ENCODE data around the gene ATAD3A.
"Not testable (repeated sequence)": the region's sequence is repeated elsewhere in the genome, so short reads cannot be mapped to it uniquely, and the experiment has no call there.

Gene ATAD3A

DNA sequence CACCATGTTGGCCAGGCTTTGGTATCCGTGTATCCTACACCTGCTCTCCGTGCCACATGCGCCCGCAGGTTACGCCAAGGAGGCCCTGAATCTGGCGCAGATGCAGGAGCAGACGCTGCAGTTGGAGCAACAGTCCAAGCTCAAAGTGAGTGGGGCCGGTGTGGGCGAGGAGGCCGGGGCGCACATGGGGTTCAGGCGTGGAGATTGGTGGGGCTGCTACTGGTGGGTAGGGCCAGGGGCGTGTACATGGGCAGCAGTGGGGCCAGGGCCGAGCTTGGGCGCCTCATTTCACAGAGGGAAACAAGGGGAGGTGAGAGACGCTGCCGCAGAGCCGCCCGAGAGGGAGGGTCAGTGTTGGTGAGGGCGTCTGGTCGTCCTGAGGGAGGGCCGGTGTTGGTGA, 34.8 kb upstream of the ATAD3A start:
- no peaks in the 10 kb centered on the region for H3K4me1 ChIP-seq (ENCODE audit: insufficient read depth, insufficient read length)
- DNase-seq (ENCODE audit: low read depth, low spot score), result no peak
- H3K36me3 ChIP-seq (ENCODE audit: insufficient read depth, insufficient read length, low read length), result peaks cover 39% of the 10 kb centered on the region
- no peaks in the 10 kb centered on the region for H3K27me3 ChIP-seq (ENCODE audit: insufficient read depth, insufficient read length)
- H3K9ac ChIP-seq (ENCODE audit: insufficient read length, low read depth), result no peak overlapping the region
- TF ChIP-seq SUZ12 (IDR thresholded peaks at IDR 0.05; ENCODE audit: extremely low read depth, insufficient read depth, insufficient read length) (no peak), YY1 (IDR thresholded peaks at IDR 0.05; ENCODE audit: insufficient read depth, insufficient read length) (no peak), ZNF274 (IDR thresholded peaks at IDR 0.05; ENCODE audit: low read depth, low read length) (no peak)
- H3K9me3 ChIP-seq (ENCODE audit: insufficient read depth, low read length), result no peaks in the 10 kb centered on the region
- H3K4me3 ChIP-seq (ENCODE audit: insufficient read length, low read depth), result no peak overlapping the region

DNA sequence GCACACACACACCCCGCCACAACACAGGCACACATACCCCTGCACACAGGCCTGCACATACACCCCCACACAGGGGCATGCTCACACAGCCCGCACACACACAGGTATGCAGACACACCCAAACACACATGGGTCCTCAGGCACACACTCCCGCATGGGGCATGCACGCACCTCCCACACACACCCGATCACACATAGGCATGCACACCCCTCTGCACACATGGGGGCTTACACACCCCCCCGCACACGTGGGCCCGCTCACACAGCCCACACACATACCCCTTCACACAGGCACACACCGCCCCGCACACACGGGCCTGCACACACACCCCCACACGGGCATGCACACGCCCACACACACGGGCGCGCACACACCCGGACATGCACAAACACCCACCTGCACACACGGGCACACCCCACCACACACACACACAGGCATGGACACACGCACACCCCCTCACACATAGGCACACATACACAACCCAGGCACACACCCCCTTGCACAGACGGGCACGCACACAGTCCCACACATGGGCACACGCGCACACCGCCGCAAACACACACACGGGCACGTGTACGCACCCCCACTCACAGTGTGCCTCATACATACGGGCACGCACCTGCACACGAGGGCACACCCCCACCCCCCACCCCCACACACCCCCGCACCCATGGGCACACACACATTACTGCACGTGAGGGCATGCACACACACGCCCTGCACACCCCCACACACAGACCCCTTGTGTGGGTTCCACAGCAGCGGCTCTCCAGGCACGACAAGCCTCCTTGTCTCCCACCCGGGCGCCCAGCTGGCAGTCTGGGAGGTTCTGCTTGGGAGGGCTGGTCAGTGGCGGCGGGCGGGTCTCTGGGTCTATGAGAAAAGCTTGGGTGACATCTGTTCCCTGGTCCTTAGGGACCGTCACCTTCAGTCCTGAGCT, 32.1 kb upstream of the ATAD3A start:
- H3K36me3 ChIP-seq (ENCODE audit: insufficient read depth, insufficient read length, low read length), result peaks cover 53% of the 10 kb centered on the region
- no peaks in the 10 kb centered on the region for H3K4me1 ChIP-seq (ENCODE audit: insufficient read depth, insufficient read length)
- TF ChIP-seq ZNF274 (IDR thresholded peaks at IDR 0.05; ENCODE audit: low read depth, low read length), result no peak
- no peak for TF ChIP-seq SUZ12 (IDR thresholded peaks at IDR 0.05; ENCODE audit: extremely low read depth, insufficient read depth, insufficient read length)
- TF ChIP-seq YY1 (IDR thresholded peaks at IDR 0.05; ENCODE audit: insufficient read depth, insufficient read length), result no peak
- DNase-seq (ENCODE audit: low read depth, low spot score), result no peak
- H3K9me3 ChIP-seq (ENCODE audit: insufficient read depth, low read length), result no peaks in the 10 kb centered on the region
- H3K27me3 ChIP-seq (ENCODE audit: insufficient read depth, insufficient read length), result no peaks in the 10 kb centered on the region
- H3K4me3 ChIP-seq (ENCODE audit: insufficient read length, low read depth), result no peak overlapping the region
- H3K9ac ChIP-seq (ENCODE audit: insufficient read length, low read depth), result no peak overlapping the region

DNA sequence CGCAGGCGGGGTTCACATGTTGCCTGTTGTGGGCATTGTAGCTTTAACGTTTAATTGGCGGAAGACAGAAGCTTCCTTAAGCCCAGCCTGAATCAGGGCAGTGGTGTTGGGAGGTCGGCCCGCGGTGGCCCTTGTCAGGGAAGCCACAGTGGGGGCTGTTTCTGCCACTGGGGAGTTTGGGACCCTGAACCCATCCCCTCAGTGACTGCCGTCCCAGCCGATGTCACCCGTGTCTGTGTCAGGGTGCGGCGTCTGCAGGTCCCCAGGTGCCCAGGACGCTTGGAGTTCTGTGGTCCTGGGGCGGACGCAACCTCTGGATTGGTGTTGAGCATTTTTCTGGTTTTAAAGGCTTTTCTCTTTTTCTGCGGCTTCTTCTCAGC, 31.5 kb upstream of the ATAD3A start:
- not testable (repeated sequence) for DNase-seq (ENCODE audit: low read depth, low spot score); H3K4me1 ChIP-seq (ENCODE audit: insufficient read depth, insufficient read length); H3K9me3 ChIP-seq (ENCODE audit: insufficient read depth, low read length); H3K9ac ChIP-seq (ENCODE audit: insufficient read length, low read depth); H3K27me3 ChIP-seq (ENCODE audit: insufficient read depth, insufficient read length); H3K4me3 ChIP-seq (ENCODE audit: insufficient read length, low read depth)
- H3K36me3 ChIP-seq (ENCODE audit: insufficient read depth, insufficient read length, low read length), result peaks cover 57% of the 10 kb centered on the region

DNA sequence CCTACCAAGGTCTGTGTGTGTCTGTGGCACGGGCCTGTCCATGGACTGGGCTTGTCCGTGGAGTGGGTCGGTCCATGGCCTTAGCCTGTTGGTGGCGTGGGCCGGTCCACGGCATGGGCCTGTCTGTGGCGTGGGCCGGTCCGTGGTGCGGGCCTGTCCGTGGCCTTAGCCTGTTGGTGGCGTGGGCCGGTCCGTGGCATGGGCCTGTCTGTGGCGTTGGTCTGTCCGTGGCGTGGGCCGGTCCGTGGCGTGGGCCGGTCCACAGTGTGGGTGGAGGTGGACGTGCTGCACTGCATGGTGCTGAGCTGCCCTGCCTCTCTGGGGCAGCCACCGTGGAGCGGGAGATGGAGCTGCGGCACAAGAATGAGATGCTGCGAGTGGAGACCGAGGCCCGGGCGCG, 30.2 kb upstream of the ATAD3A start:
- H3K36me3 ChIP-seq (ENCODE audit: insufficient read depth, insufficient read length, low read length), result peaks cover 62% of the 10 kb centered on the region
- not testable (repeated sequence) for H3K4me3 ChIP-seq (ENCODE audit: insufficient read length, low read depth); H3K27me3 ChIP-seq (ENCODE audit: insufficient read depth, insufficient read length); H3K4me1 ChIP-seq (ENCODE audit: insufficient read depth, insufficient read length); H3K9me3 ChIP-seq (ENCODE audit: insufficient read depth, low read length); DNase-seq (ENCODE audit: low read depth, low spot score); H3K9ac ChIP-seq (ENCODE audit: insufficient read length, low read depth)

DNA sequence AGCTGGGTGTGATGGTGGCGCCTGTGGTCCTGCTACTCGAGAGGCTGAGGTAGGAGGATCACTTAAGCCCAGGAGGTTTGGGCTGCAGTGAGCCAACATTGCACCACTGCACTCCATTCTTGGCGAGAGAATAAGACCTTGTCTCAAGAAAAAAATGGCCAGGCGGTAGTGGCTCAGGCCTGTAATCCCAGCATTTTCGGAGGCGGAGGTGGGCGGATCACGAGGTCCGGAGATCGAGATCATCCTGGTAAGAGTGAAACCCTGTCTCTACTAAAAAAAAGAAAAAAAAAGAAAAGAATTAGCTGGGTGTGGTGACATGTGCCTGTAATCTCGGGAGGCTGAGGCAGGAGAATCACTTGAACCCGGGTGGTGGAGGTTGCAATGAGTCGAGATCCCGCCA, 29.1 kb upstream of the ATAD3A start:
- H3K27me3 ChIP-seq (ENCODE audit: insufficient read depth, insufficient read length), result no peaks in the 10 kb centered on the region
- TF ChIP-seq SUZ12 (IDR thresholded peaks at IDR 0.05; ENCODE audit: extremely low read depth, insufficient read depth, insufficient read length) (no peak), YY1 (IDR thresholded peaks at IDR 0.05; ENCODE audit: insufficient read depth, insufficient read length) (no peak)
- H3K36me3 ChIP-seq (ENCODE audit: insufficient read depth, insufficient read length, low read length), result peaks cover 59% of the 10 kb centered on the region
- H3K9me3 ChIP-seq (ENCODE audit: insufficient read depth, low read length), result no peaks in the 10 kb centered on the region
- no peak overlapping the region for H3K9ac ChIP-seq (ENCODE audit: insufficient read length, low read depth)
- H3K4me3 ChIP-seq (ENCODE audit: insufficient read length, low read depth), result no peak overlapping the region
- H3K4me1 ChIP-seq (ENCODE audit: insufficient read depth, insufficient read length), result no peaks in the 10 kb centered on the region
- DNase-seq (ENCODE audit: low read depth, low spot score), result no peak

DNA sequence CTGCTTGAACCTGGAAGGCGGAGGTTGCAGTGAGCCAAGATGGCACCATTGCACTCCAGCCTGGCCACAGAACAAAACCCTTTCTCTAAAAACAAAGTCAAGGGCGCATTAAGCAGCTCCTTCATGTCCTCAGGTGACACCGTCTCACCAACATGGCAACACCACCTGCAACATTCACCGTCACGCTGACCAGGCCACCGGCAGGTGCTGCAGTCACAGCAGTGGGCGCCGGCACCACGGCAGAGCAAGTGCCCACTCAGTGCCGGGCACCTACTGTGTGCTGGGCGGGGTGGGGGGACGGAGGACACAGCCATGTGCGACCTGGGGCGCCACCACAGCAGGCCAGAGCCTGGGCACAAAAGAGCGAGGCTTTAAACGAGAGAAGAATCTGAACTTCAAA, 28.2 kb upstream of the ATAD3A start:
- H3K27me3 ChIP-seq (ENCODE audit: insufficient read depth, insufficient read length), result no peaks in the 10 kb centered on the region
- TF ChIP-seq SUZ12 (IDR thresholded peaks at IDR 0.05; ENCODE audit: extremely low read depth, insufficient read depth, insufficient read length) (no peak), ZNF274 (IDR thresholded peaks at IDR 0.05; ENCODE audit: low read depth, low read length) (no peak), YY1 (IDR thresholded peaks at IDR 0.05; ENCODE audit: insufficient read depth, insufficient read length) (no peak)
- no peak overlapping the region for H3K4me3 ChIP-seq (ENCODE audit: insufficient read length, low read depth)
- no peak overlapping the region for H3K9ac ChIP-seq (ENCODE audit: insufficient read length, low read depth)
- H3K4me1 ChIP-seq (ENCODE audit: insufficient read depth, insufficient read length), result no peaks in the 10 kb centered on the region
- no peaks in the 10 kb centered on the region for H3K9me3 ChIP-seq (ENCODE audit: insufficient read depth, low read length)
- DNase-seq (ENCODE audit: low read depth, low spot score), result no peak
- H3K36me3 ChIP-seq (ENCODE audit: insufficient read depth, insufficient read length, low read length), result peaks cover 61% of the 10 kb centered on the region

DNA sequence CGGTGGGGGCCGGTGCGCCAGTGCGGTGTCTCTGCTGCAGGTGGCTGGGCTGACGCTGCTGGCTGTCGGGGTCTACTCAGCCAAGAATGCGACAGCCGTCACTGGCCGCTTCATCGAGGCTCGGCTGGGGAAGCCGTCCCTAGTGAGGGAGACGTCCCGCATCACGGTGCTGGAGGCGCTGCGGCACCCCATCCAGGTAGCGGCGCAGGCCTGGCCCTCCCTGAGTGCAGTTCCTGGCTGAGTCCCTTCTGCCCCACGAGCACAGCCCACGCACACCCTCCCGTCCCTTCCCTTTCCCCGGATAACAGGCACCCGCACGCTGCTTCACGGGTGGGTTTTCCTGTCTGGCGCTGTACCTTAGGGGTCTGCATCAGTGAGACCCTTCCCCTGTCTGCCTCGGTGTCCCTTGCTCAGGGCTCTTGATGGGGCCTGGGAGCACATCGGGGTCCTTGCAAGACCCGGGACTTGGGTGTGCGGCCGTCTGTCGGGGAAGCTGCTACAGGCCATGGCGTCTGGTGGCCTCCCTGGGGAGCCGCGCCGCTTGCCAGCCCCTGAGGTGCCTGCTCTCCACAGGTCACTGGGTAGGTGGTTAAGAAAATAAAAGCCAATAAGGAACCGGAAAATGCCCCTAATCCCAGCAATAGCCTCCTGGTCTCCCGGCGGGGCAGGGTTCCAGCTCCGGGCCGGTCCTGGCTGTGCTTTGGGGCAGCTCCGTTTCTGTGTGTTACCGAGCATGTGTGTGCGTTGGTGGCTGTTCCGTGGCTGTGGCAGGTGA, 26.8 kb upstream of the ATAD3A start:
- not testable (repeated sequence) for H3K9ac ChIP-seq (ENCODE audit: insufficient read length, low read depth); H3K27me3 ChIP-seq (ENCODE audit: insufficient read depth, insufficient read length); DNase-seq (ENCODE audit: low read depth, low spot score); H3K4me3 ChIP-seq (ENCODE audit: insufficient read length, low read depth); H3K4me1 ChIP-seq (ENCODE audit: insufficient read depth, insufficient read length); H3K9me3 ChIP-seq (ENCODE audit: insufficient read depth, low read length)
- peaks cover 65% of the 10 kb centered on the region for H3K36me3 ChIP-seq (ENCODE audit: insufficient read depth, insufficient read length, low read length)

DNA sequence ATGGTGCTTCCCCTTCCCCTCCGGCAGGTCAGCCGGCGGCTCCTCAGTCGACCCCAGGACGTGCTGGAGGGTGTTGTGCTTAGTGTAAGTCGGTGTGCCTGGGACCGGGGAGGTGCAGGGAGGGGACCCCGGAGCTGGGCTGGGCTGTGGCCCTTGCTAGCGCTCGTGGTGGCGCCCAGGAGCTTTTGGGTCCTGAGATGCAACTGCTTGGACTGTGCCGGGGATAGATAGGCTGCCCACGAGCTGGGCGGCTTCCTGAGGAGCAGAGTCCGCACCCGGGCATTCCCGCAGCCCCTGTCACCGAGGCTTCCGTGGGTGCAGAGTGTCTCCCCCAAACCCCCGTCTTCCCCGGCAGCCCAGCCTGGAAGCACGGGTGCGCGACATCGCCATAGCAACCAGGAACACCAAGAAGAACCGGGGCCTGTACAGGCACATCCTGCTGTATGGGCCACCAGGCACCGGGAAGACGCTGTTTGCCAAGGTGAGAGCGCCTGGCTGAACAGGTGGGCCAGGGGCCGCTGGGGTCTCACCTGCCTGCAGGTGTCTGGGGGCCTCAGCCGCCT, 26.1 kb upstream of the ATAD3A start:
- not testable (repeated sequence) for H3K9ac ChIP-seq (ENCODE audit: insufficient read length, low read depth); H3K4me3 ChIP-seq (ENCODE audit: insufficient read length, low read depth); H3K9me3 ChIP-seq (ENCODE audit: insufficient read depth, low read length); H3K4me1 ChIP-seq (ENCODE audit: insufficient read depth, insufficient read length); DNase-seq (ENCODE audit: low read depth, low spot score); H3K27me3 ChIP-seq (ENCODE audit: insufficient read depth, insufficient read length)
- peaks cover 70% of the 10 kb centered on the region for H3K36me3 ChIP-seq (ENCODE audit: insufficient read depth, insufficient read length, low read length)

All from NT2/D1 (cell line).